GM21619 (cell line): ENCODE measurements around the gene SIGLEC8.
"Not testable (repeated sequence)": the region's sequence is repeated elsewhere in the genome, so short reads cannot be mapped to it uniquely, and the experiment has no call there.

ENCODE experiments used
- ATAC-seq: cut with Tn5 transposase; IDR thresholded peaks from one replicate; pipeline ENCODE4 v1.9.1; 2021; ENCODE audit not compliant: unreplicated experiment

SIGLEC8 gene

GRCh38 chr19:51473009-51473707, 14.9 kb upstream of the SIGLEC8 start:
- ATAC-seq = no peak

GRCh38 chr19:51472607-51473006, 14.4 kb upstream of the SIGLEC8 start:
- no peak for ATAC-seq

GRCh38 chr19:51471527-51471926, 13.3 kb upstream of the SIGLEC8 start:
- no peak for ATAC-seq

- no peak for ATAC-seq
Observed at GRCh38 chr19:51470966-51471365, 12.7 kb upstream of the SIGLEC8 start.

GRCh38 chr19:51469629-51470028, 11.4 kb upstream of the SIGLEC8 start:
- no peak for ATAC-seq

GRCh38 chr19:51469162-51469561, 10.9 kb upstream of the SIGLEC8 start:
- ATAC-seq = no peak

GRCh38 chr19:51468545-51468920, 10.3 kb upstream of the SIGLEC8 start:
- ATAC-seq = no peak

- no peak for ATAC-seq
Observed at GRCh38 chr19:51467864-51468544, 9.8 kb upstream of the SIGLEC8 start.

GRCh38 chr19:51466723-51467122, 8.5 kb upstream of the SIGLEC8 start:
- ATAC-seq = no peak

GRCh38 chr19:51463976-51464581, 5.8 kb upstream of the SIGLEC8 start:
- ATAC-seq = not testable (repeated sequence)

- no peak for ATAC-seq
Observed at GRCh38 chr19:51462681-51463080, 4.4 kb upstream of the SIGLEC8 start.

GRCh38 chr19:51462276-51462675, 4.0 kb upstream of the SIGLEC8 start:
- no peak for ATAC-seq

GRCh38 chr19:51461723-51462161, 3.5 kb upstream of the SIGLEC8 start:
- ATAC-seq = no peak

GRCh38 chr19:51460164-51460992, 2.1 kb upstream of the SIGLEC8 start:
- no peak for ATAC-seq

GRCh38 chr19:51458899-51459505, 748 bp upstream of the SIGLEC8 start:
- ATAC-seq = no peak

GRCh38 chr19:51457351-51458013, 772 bp downstream of the SIGLEC8 start:
- ATAC-seq = no peak

GRCh38 chr19:51456541-51457290, 1.5 kb downstream of the SIGLEC8 start:
- no peak for ATAC-seq

GRCh38 chr19:51450730-51451307, 7.4 kb downstream of the SIGLEC8 start:
- ATAC-seq = no peak

GRCh38 chr19:51448411-51449016, 9.7 kb downstream of the SIGLEC8 start:
- no peak for ATAC-seq
